Mammary epithelial cell (primary cell): ENCODE results near the gene CALN1.

Source experiments
- CTCF ChIP-seq, 2 donors: IDR thresholded peaks in 1 of 2; conservative IDR thresholded peaks in 1 of 2; 2 replicates each; pipeline ENCODE4 v1.5.1; 2011 to 2012; ENCODE audit warnings: inconsistent platforms in 2 of 2, low read length in 2 of 2, mild to moderate bottlenecking in 2 of 2, control low read depth in 1 of 2, low read depth in 1 of 2; ENCODE audit not compliant: insufficient read depth in 1 of 2; ENCODE audit errors: extremely low read depth in 1 of 2
- EZH2 ChIP-seq: IDR thresholded peaks from 2 replicates; pipeline ENCODE4 v1.6.1; 2012; ENCODE audit warnings: low read length, inconsistent platforms, borderline replicate concordance

- TF ChIP-seq CTCF (conservative IDR thresholded peaks at IDR 0.05 in 1 of 2, IDR thresholded peaks at IDR 0.05 in 1 of 2; ENCODE audit: extremely low read depth in 1 of 2, insufficient read depth in 1 of 2, low read depth in 1 of 2, low read length in 2 of 2) (no peak), EZH2 (no peak)
Measured at GRCh38 chr7:71829515-71829914, 582.6 kb downstream of the CALN1 start.
